WTC11 (cell line): ENCODE measurements around the gene IFRD2.

Experiments used
- HMGA2 ChIP-seq: fragments of 250-450 bp; sonication (Bioruptor Pico); IDR thresholded peaks from 2 replicates; pipeline ENCODE4 v1.4.0; 2021; ENCODE audit warnings: mild to moderate bottlenecking, moderate library complexity
- NR2C2 ChIP-seq: sonication (generic); formaldehyde crosslinking; IDR thresholded peaks from 2 replicates; pipeline ENCODE4 v1.8.0; 2022; ENCODE audit warnings: mild to moderate bottlenecking, missing genetic modification reagents
- RELA ChIP-seq: sonication (generic); formaldehyde crosslinking; IDR thresholded peaks from 2 replicates; pipeline ENCODE4 v1.8.1; 2022; ENCODE audit warnings: missing genetic modification reagents, mild to moderate bottlenecking, borderline replicate concordance
- TEAD4 ChIP-seq: sonication (generic); formaldehyde crosslinking; IDR thresholded peaks from 2 replicates; pipeline ENCODE4 v1.8.0; 2022; ENCODE audit warnings: mild to moderate bottlenecking, missing genetic modification reagents
- ZNF396 ChIP-seq: fragments of 250-450 bp; sonication (Bioruptor Pico); IDR thresholded peaks from 2 replicates; pipeline ENCODE4 v1.8.0; 2021; ENCODE audit warnings: mild to moderate bottlenecking, moderate library complexity, borderline replicate concordance
- TF ChIP-seq, protein P1 (sequence below): fragments of 200-600 bp; IDR thresholded peaks from 2 replicates; pipeline ENCODE4 v1.8.0; 2022; ENCODE audit warnings: antibody characterized with exemption
- TF ChIP-seq, protein P2 (sequence below): sonication (generic); formaldehyde crosslinking; IDR thresholded peaks from 2 replicates; pipeline ENCODE4 v1.8.1; 2022; ENCODE audit warnings: low read depth, missing genetic modification reagents, borderline replicate concordance
- TF ChIP-seq, protein P3 (sequence below): sonication (generic); formaldehyde crosslinking; conservative IDR thresholded peaks from 2 replicates; pipeline ENCODE4 v1.8.1; 2022; ENCODE audit warnings: mild to moderate bottlenecking, missing genetic modification reagents
- TF ChIP-seq, protein P4 (sequence below): sonication (generic); formaldehyde crosslinking; IDR thresholded peaks from 2 replicates; pipeline ENCODE4 v1.8.1; 2022; ENCODE audit warnings: mild to moderate bottlenecking, missing genetic modification reagents, moderate library complexity, borderline replicate concordance
- TF ChIP-seq, protein P5 (sequence below): sonication (generic); formaldehyde crosslinking; IDR thresholded peaks from 2 replicates; pipeline ENCODE4 v1.8.0; 2022; ENCODE audit warnings: mild to moderate bottlenecking, missing genetic modification reagents

DNA sequence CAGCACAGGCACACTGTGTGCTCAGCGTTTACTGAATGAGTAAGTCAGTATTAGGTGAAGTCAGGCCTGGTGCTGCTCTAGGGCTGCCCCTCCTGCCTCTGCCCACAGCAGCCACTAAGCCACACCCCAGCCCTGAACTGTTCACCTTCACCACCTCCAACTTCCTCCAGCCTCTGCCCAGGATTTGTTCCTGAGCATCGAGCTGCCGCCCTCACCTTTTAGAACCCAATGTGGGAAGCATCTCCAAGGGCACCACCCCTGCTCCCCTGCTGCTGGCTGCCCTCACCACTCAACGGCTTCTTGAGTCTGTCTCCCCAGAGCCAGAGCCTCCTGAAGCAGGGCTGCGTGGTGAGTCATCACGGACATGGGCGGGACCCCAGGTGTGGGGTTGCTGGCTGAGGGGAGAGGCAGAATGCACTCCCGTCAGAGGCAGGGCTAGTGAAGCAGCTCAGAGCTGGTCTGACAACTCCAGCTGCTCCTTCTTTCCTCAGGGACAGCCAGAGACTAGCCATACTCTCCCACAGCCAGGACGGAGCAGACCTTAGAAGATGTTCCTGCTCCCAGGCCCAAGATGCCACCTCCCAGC is 24.5 kb upstream of the IFRD2 start:
- TF ChIP-seq NR2C2, result no peak
- TF ChIP-seq ZNF396 (CRISPR knock-in tag), result no peak
- no peak for TF ChIP-seq HMGA2
- TF ChIP-seq, protein P1, sequence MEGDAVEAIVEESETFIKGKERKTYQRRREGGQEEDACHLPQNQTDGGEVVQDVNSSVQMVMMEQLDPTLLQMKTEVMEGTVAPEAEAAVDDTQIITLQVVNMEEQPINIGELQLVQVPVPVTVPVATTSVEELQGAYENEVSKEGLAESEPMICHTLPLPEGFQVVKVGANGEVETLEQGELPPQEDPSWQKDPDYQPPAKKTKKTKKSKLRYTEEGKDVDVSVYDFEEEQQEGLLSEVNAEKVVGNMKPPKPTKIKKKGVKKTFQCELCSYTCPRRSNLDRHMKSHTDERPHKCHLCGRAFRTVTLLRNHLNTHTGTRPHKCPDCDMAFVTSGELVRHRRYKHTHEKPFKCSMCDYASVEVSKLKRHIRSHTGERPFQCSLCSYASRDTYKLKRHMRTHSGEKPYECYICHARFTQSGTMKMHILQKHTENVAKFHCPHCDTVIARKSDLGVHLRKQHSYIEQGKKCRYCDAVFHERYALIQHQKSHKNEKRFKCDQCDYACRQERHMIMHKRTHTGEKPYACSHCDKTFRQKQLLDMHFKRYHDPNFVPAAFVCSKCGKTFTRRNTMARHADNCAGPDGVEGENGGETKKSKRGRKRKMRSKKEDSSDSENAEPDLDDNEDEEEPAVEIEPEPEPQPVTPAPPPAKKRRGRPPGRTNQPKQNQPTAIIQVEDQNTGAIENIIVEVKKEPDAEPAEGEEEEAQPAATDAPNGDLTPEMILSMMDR, result no peak
- TF ChIP-seq RELA (CRISPR knock-in tag), result no peak
- TF ChIP-seq, protein P2, sequence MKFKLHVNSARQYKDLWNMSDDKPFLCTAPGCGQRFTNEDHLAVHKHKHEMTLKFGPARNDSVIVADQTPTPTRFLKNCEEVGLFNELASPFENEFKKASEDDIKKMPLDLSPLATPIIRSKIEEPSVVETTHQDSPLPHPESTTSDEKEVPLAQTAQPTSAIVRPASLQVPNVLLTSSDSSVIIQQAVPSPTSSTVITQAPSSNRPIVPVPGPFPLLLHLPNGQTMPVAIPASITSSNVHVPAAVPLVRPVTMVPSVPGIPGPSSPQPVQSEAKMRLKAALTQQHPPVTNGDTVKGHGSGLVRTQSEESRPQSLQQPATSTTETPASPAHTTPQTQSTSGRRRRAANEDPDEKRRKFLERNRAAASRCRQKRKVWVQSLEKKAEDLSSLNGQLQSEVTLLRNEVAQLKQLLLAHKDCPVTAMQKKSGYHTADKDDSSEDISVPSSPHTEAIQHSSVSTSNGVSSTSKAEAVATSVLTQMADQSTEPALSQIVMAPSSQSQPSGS, result no peak
- TF ChIP-seq, protein P3, sequence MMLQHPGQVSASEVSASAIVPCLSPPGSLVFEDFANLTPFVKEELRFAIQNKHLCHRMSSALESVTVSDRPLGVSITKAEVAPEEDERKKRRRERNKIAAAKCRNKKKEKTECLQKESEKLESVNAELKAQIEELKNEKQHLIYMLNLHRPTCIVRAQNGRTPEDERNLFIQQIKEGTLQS, result no peak
- no peak for TF ChIP-seq TEAD4
- TF ChIP-seq, protein P4, sequence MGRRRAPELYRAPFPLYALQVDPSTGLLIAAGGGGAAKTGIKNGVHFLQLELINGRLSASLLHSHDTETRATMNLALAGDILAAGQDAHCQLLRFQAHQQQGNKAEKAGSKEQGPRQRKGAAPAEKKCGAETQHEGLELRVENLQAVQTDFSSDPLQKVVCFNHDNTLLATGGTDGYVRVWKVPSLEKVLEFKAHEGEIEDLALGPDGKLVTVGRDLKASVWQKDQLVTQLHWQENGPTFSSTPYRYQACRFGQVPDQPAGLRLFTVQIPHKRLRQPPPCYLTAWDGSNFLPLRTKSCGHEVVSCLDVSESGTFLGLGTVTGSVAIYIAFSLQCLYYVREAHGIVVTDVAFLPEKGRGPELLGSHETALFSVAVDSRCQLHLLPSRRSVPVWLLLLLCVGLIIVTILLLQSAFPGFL (CRISPR knock-in tag), result no peak
- TF ChIP-seq, protein P5, sequence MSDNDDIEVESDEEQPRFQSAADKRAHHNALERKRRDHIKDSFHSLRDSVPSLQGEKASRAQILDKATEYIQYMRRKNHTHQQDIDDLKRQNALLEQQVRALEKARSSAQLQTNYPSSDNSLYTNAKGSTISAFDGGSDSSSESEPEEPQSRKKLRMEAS (CRISPR knock-in tag), result no peak
